HG02852 (cell line): ENCODE measurements around the gene NSFL1C.
A peak's percentile ranks its signal among the peaks of the same experiment; 100 is the strongest.

Experiments used
- ATAC-seq: cut with Tn5 transposase; IDR thresholded peaks from one replicate; pipeline ENCODE4 v1.9.1; 2021; ENCODE audit warnings: mild to moderate bottlenecking, moderate library complexity; ENCODE audit not compliant: unreplicated experiment

NSFL1C gene

GRCh38 chr20:1462834-1463233 is 3.8 kb downstream of the NSFL1C start:
- no peak for ATAC-seq

GRCh38 chr20:1462001-1462400 is 4.6 kb downstream of the NSFL1C start:
- ATAC-seq, result no peak

- ATAC-seq, result no peak
Observed at GRCh38 chr20:1460275-1460674, 6.4 kb downstream of the NSFL1C start.

- ATAC-seq, result no peak
Observed at GRCh38 chr20:1457992-1458391, 8.7 kb downstream of the NSFL1C start.

- ATAC-seq, result no peak
Observed at GRCh38 chr20:1456300-1456699, 10.3 kb downstream of the NSFL1C start.

GRCh38 chr20:1450926-1451491 is 15.6 kb downstream of the NSFL1C start:
- ATAC-seq, result no peak

GRCh38 chr20:1449370-1449769 is 17.3 kb downstream of the NSFL1C start:
- ATAC-seq, result no peak

GRCh38 chr20:1448081-1448620 is 18.5 kb downstream of the NSFL1C start:
- ATAC-seq, result no peak

- no peak for ATAC-seq
Observed at GRCh38 chr20:1446536-1446935, 20.1 kb downstream of the NSFL1C start.

GRCh38 chr20:1443085-1443484 is 23.6 kb downstream of the NSFL1C start:
- no peak for ATAC-seq

- no peak for ATAC-seq
Observed at GRCh38 chr20:1442304-1442703, 24.3 kb downstream of the NSFL1C start.

GRCh38 chr20:1441133-1441532 is 25.5 kb downstream of the NSFL1C start:
- no peak for ATAC-seq

- ATAC-seq, result no peak
Observed at GRCh38 chr20:1440024-1440423, 26.6 kb downstream of the NSFL1C start.

- no peak for ATAC-seq
Observed at GRCh38 chr20:1438361-1438760, 28.3 kb downstream of the NSFL1C start.

- no peak for ATAC-seq
Observed at GRCh38 chr20:1437235-1437904, 29.3 kb downstream of the NSFL1C start.

GRCh38 chr20:1436263-1436662 is 30.4 kb downstream of the NSFL1C start:
- ATAC-seq, result no peak

GRCh38 chr20:1435337-1435699 is 31.3 kb downstream of the NSFL1C start:
- no peak for ATAC-seq

- ATAC-seq, result peak; percentile 93
Observed at GRCh38 chr20:1434571-1435336, 31.9 kb downstream of the NSFL1C start.

- no peak for ATAC-seq
Observed at GRCh38 chr20:1431158-1431557, 35.5 kb downstream of the NSFL1C start.

GRCh38 chr20:1430004-1430451 is 36.6 kb downstream of the NSFL1C start:
- no peak for ATAC-seq

- no peak for ATAC-seq
Observed at GRCh38 chr20:1429143-1429728, 37.4 kb downstream of the NSFL1C start.
